ENCODE results near the gene LMBRD1.

- TF ChIP-seq CTCF (IDR thresholded peaks at IDR 0.05 in 8 of 11, conservative IDR thresholded peaks at IDR 0.05 in 3 of 11), result no peak
- no peak for TF ChIP-seq POLR2A (IDR thresholded peaks at IDR 0.05)
Measured at GRCh38 chr6:69647726-69648125, 149.1 kb downstream of the LMBRD1 start.

Data from spleen (tissue), 7 donors.